HepG2 (cell line): ENCODE results near the gene PRKCD. TPM values are rescaled to one million over a fixed set of nuclear protein-coding genes. Genes with fewer than 3 reads are reported as not detected.

Source experiments
- ARID4A ChIP-seq: sonication (generic); formaldehyde crosslinking; IDR thresholded peaks from 2 replicates; pipeline ENCODE4 v1.5.0; 2020; ENCODE audit warnings: mild to moderate bottlenecking, missing genetic modification reagents, borderline replicate concordance
- ATF1 ChIP-seq: IDR thresholded peaks from 2 replicates; pipeline ENCODE4 v1.6.1; 2016; ENCODE audit warnings: mild to moderate bottlenecking, control low read depth
- FOXJ3 ChIP-seq: sonication (generic); formaldehyde crosslinking; IDR thresholded peaks from 2 replicates; pipeline ENCODE4 v1.4.0; 2020; ENCODE audit warnings: missing genetic modification reagents, mild to moderate bottlenecking, borderline replicate concordance
- HCFC1 ChIP-seq: fragments of 150-350 bp; IDR thresholded peaks from 2 replicates; pipeline ENCODE4 v1.6.1; 2014; ENCODE audit warnings: low read depth, low read length
- KDM4B ChIP-seq: sonication (generic); formaldehyde crosslinking; IDR thresholded peaks from 2 replicates; pipeline ENCODE4 v1.4.0; 2020; ENCODE audit warnings: missing genetic modification reagents
- PCBP1 ChIP-seq: fragments of 200-400 bp; formaldehyde crosslinking; IDR thresholded peaks from 2 replicates; pipeline ENCODE4 v1.6.1; 2017; ENCODE audit warnings: mild to moderate bottlenecking, low read depth, low read length, borderline replicate concordance
- ZNF282 ChIP-seq: fragments of 450-650 bp; IDR thresholded peaks from 2 replicates; pipeline ENCODE4 v1.6.1; 2018; ENCODE audit not compliant: partially characterized antibody
- ZNF513 ChIP-seq: sonication (generic); formaldehyde crosslinking; conservative IDR thresholded peaks from 2 replicates; pipeline ENCODE4 v1.5.0; 2020; ENCODE audit warnings: missing genetic modification reagents
- polyA plus RNA-seq, 8 experiments: library from polyadenylated mRNA; depleted of rRNA in 3 of 8; stranded (reverse) in 7 of 8; unstranded in 1 of 8; fragments of >200 nt; fragmentation: Illumina TruSeq in 4 of 8; extraction: Trizol in 4 of 8; gene quantifications; 2 replicates each; pipeline versions ENCODE4 v1.2.1 to v1.2.3, GENCODE V29; 2011 to 2016; ENCODE audit warnings: low read depth in 4 of 8, missing spikeins in 1 of 8, mixed read lengths in 1 of 8; ENCODE audit not compliant: insufficient read depth in 1 of 8
- total RNA-seq, 5 experiments: library from RNA; depleted of rRNA; stranded (reverse); fragments of >200 nt; fragmentation: Illumina TruSeq; extraction: Trizol; gene quantifications; 2 replicates each; pipeline ENCODE4 v1.2.3, GENCODE V29; 2016; ENCODE audit warnings: low read depth in 1 of 5
- TF ChIP-seq, protein P1 (sequence below): sonication (generic); formaldehyde crosslinking; IDR thresholded peaks from 2 replicates; pipeline ENCODE4 v1.4.0; 2020; ENCODE audit warnings: mild to moderate bottlenecking, missing genetic modification reagents
- TF ChIP-seq, protein P2 (sequence below): sonication (generic); formaldehyde crosslinking; IDR thresholded peaks from 2 replicates; pipeline ENCODE4 v1.4.0; 2020; ENCODE audit warnings: mild to moderate bottlenecking, missing genetic modification reagents
- TF ChIP-seq, protein P3 (sequence below): sonication (generic); formaldehyde crosslinking; IDR thresholded peaks from 2 replicates; pipeline ENCODE4 v1.5.0; 2020; ENCODE audit warnings: mild to moderate bottlenecking, missing genetic modification reagents

PRKCD gene
- total and polyA plus RNA-seq, 2 of the 13 experiments (the other 11 are each of a cell fraction or from before 2014, with no cell fraction given), result 1.6 to 40.7 TPM

GRCh38 chr3:53169045-53169831, 8.2 kb downstream of the PRKCD start (continued):
- no peak for TF ChIP-seq HCFC1
- TF ChIP-seq ZNF513, result no peak
- no peak for TF ChIP-seq ZNF282
- TF ChIP-seq, protein P1, sequence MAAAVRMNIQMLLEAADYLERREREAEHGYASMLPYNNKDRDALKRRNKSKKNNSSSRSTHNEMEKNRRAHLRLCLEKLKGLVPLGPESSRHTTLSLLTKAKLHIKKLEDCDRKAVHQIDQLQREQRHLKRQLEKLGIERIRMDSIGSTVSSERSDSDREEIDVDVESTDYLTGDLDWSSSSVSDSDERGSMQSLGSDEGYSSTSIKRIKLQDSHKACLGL (CRISPR knock-in tag), result no peak
- TF ChIP-seq PCBP1, result 0 out of 2 replicates have a peak, but pooled peaks have one; percentile 21
- TF ChIP-seq ARID4A (CRISPR knock-in tag), result peak; percentile 50; the same call in 1 of the 2 replicates
- TF ChIP-seq ATF1 (CRISPR knock-in tag), result no peak
- TF ChIP-seq, protein P2, sequence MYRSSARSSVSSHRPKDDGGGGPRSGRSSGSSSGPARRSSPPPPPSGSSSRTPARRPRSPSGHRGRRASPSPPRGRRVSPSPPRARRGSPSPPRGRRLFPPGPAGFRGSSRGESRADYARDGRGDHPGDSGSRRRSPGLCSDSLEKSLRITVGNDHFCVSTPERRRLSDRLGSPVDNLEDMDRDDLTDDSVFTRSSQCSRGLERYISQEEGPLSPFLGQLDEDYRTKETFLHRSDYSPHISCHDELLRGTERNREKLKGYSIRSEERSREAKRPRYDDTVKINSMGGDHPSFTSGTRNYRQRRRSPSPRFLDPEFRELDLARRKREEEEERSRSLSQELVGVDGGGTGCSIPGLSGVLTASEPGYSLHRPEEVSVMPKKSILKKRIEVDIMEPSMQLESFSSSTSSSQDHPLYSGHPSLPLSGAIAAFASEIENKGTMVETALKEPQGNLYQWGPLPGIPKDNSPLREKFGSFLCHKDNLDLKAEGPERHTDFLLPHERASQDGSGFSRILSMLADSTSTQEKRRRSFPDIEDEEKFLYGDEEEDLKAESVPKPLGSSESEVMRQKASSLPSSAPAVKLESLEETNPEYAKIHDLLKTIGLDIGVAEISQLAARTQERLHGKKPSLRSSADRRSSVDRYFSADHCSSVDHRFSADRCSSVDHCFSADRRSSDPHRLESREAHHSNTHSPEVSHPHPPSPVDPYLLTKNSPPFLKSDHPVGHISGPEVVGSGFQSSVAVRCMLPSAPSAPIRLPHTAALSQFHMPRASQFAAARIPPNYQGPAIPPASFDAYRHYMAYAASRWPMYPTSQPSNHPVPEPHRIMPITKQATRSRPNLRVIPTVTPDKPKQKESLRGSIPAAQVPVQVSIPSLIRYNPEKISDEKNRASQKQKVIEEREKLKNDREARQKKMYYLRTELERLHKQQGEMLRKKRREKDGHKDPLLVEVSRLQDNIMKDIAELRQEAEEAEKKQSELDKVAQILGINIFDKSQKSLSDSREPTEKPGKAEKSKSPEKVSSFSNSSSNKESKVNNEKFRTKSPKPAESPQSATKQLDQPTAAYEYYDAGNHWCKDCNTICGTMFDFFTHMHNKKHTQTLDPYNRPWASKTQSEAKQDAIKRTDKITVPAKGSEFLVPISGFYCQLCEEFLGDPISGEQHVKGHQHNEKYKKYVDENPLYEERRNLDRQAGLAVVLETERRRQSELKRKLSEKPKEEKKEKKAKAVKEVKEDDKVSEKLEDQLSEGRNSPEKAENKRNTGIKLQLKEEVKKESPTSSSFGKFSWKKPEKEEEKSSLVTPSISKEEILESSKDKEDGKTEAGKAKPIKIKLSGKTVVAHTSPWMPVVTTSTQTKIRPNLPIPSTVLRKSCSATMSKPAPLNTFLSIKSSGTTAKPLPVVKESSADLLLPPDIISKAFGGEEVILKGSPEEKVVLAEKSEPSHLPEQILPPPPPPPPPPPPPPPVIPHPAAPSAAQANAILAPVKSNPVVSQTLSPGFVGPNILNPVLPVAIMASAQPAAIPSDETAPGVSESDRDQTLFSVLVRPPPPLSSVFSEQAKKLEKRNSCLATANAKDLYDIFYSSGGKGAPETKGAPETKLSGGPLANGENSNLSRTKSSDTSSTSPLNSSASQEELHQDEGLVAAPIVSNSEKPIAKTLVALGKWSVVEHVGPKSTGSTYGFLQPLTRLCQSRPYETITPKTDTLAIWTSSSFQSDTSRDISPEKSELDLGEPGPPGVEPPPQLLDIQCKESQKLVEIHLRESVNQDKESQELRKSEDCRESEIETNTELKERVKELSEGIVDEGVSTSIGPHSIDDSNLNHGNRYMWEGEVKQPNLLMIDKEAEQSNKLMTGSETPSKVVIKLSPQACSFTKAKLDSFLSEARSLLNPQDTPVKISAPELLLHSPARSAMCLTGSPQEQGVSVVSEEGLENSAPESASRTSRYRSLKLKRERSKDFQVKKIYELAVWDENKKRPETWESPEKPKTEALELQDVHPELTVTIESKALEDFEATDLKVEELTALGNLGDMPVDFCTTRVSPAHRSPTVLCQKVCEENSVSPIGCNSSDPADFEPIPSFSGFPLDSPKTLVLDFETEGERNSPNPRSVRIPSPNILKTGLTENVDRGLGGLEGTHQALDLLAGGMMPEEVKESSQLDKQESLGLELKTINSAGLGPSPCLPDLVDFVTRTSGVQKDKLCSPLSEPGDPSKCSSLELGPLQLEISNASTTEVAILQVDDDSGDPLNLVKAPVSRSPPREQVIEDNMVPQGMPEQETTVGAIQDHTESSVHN (CRISPR knock-in tag), result no peak
- TF ChIP-seq, protein P3, sequence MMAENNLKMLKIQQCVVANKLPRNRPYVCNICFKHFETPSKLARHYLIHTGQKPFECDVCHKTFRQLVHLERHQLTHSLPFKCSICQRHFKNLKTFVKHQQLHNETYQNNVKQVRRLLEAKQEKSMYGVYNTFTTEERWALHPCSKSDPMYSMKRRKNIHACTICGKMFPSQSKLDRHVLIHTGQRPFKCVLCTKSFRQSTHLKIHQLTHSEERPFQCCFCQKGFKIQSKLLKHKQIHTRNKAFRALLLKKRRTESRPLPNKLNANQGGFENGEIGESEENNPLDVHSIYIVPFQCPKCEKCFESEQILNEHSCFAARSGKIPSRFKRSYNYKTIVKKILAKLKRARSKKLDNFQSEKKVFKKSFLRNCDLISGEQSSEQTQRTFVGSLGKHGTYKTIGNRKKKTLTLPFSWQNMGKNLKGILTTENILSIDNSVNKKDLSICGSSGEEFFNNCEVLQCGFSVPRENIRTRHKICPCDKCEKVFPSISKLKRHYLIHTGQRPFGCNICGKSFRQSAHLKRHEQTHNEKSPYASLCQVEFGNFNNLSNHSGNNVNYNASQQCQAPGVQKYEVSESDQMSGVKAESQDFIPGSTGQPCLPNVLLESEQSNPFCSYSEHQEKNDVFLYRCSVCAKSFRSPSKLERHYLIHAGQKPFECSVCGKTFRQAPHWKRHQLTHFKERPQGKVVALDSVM (CRISPR knock-in tag), result peak; percentile 57; the same call in 1 of the 2 replicates
- TF ChIP-seq FOXJ3 (CRISPR knock-in tag), result no peak
- TF ChIP-seq KDM4B (CRISPR knock-in tag), result no peak
